H9 (cell line): ENCODE data around the gene ZSCAN1. TPM values are rescaled to one million over a fixed set of nuclear protein-coding genes. Genes with fewer than 3 reads are reported as not detected.

ENCODE experiments used
- DNase-seq: peaks from one replicate; pipeline ENCODE4 v3.0.0-alpha.2; 2017
- H2AFZ ChIP-seq: one replicate; pipeline ENCODE4 v1.6.1; 2013; ENCODE audit warnings: mild to moderate bottlenecking, low read length, control low read depth, moderate library complexity
- H2AK5ac ChIP-seq: 2 replicates; pipeline ENCODE4 v1.6.1; 2013; ENCODE audit warnings: low read length, control low read depth, mixed read lengths; ENCODE audit not compliant: insufficient read length
- H2BK120ac ChIP-seq: one replicate; pipeline ENCODE4 v1.6.1; 2013; ENCODE audit warnings: low read depth, mild to moderate bottlenecking, low read length, control low read depth, inconsistent platforms; ENCODE audit not compliant: poor library complexity, severe bottlenecking
- H2BK12ac ChIP-seq: 2 replicates; pipeline ENCODE4 v1.6.1; 2013; ENCODE audit warnings: low read length, control low read depth, mixed read lengths, low read depth; ENCODE audit not compliant: insufficient read length
- H2BK15ac ChIP-seq: 2 replicates; pipeline ENCODE4 v1.6.1; 2013; ENCODE audit warnings: low read depth, low read length, control low read depth
- H2BK20ac ChIP-seq: one replicate; pipeline ENCODE4 v1.6.1; 2013; ENCODE audit warnings: low read depth, mild to moderate bottlenecking, low read length, control low read depth, inconsistent platforms; ENCODE audit not compliant: poor library complexity, severe bottlenecking
- H2BK5ac ChIP-seq: 2 replicates; pipeline ENCODE4 v1.6.1; 2013; ENCODE audit warnings: low read length, control low read depth, mixed read lengths; ENCODE audit not compliant: insufficient read length
- H3K14ac ChIP-seq: 2 replicates; pipeline ENCODE4 v1.6.1; 2013; ENCODE audit warnings: low read length, control low read depth; ENCODE audit not compliant: insufficient read depth
- H3K18ac ChIP-seq: 2 replicates; pipeline ENCODE4 v1.6.1; 2013; ENCODE audit warnings: low read depth, mild to moderate bottlenecking, mixed read lengths, low read length, control low read depth; ENCODE audit not compliant: insufficient read length
- H3K23ac ChIP-seq: 2 replicates; pipeline ENCODE4 v1.6.1; 2013; ENCODE audit warnings: low read length, control low read depth, mixed read lengths, low read depth; ENCODE audit not compliant: insufficient read length
- H3K23me2 ChIP-seq: 2 replicates; pipeline ENCODE4 v1.6.1; 2013; ENCODE audit warnings: low read depth, mild to moderate bottlenecking, mixed read lengths, low read length, control low read depth; ENCODE audit not compliant: insufficient read length, poor library complexity, severe bottlenecking
- H3K27ac ChIP-seq: 2 replicates; pipeline ENCODE4 v1.5.1; 2013; ENCODE audit warnings: low read length, control low read depth, mixed read lengths, low read depth; ENCODE audit not compliant: insufficient read length
- H3K27me3 ChIP-seq: 2 replicates; pipeline ENCODE4 v1.6.1; 2013; ENCODE audit warnings: low read length, control low read depth, inconsistent platforms; ENCODE audit not compliant: insufficient read depth
- H3K4ac ChIP-seq: 2 replicates; pipeline ENCODE4 v1.6.1; 2013; ENCODE audit warnings: low read depth, mild to moderate bottlenecking, control low read depth, inconsistent platforms, low read length, moderate library complexity
- H3K4me1 ChIP-seq: 2 replicates; pipeline ENCODE4 v1.6.1; 2013; ENCODE audit warnings: low read length, control low read depth, inconsistent platforms; ENCODE audit not compliant: insufficient read depth
- H3K4me2 ChIP-seq: 2 replicates; pipeline ENCODE4 v1.6.1; 2013; ENCODE audit warnings: low read length, control low read depth, mixed read lengths; ENCODE audit not compliant: insufficient read length, insufficient read depth
- H3K56ac ChIP-seq: 2 replicates; pipeline ENCODE4 v1.6.1; 2013; ENCODE audit warnings: low read depth, mild to moderate bottlenecking, mixed read lengths, low read length, control low read depth; ENCODE audit not compliant: insufficient read length
- H3K79me1 ChIP-seq: 2 replicates; pipeline ENCODE4 v1.6.1; 2013; ENCODE audit warnings: low read depth, mild to moderate bottlenecking, moderate library complexity, low read length, control low read depth, inconsistent platforms; ENCODE audit not compliant: insufficient read depth, poor library complexity, severe bottlenecking
- H3K79me2 ChIP-seq: 2 replicates; pipeline ENCODE4 v1.6.1; 2013; ENCODE audit warnings: low read length, control low read depth, inconsistent platforms; ENCODE audit not compliant: insufficient read depth
- H3K9ac ChIP-seq: 2 replicates; pipeline ENCODE4 v1.6.1; 2013; ENCODE audit warnings: low read length, control low read depth, mixed read lengths; ENCODE audit not compliant: insufficient read length; ENCODE audit errors: extremely low read depth
- H3K9me3 ChIP-seq: one replicate; pipeline ENCODE4 v1.6.1; 2013; ENCODE audit warnings: low read depth, low read length, inconsistent platforms; ENCODE audit not compliant: control insufficient read depth
- H3T11ph ChIP-seq: one replicate; pipeline ENCODE4 v1.6.1; 2013; ENCODE audit warnings: mild to moderate bottlenecking, low read length, control low read depth, inconsistent platforms
- H4K20me1 ChIP-seq: one replicate; pipeline ENCODE4 v1.6.1; 2013; ENCODE audit not compliant: control insufficient read depth, insufficient read length, insufficient read depth
- H4K5ac ChIP-seq: 2 replicates; pipeline ENCODE4 v1.6.1; 2013; ENCODE audit warnings: low read depth, mild to moderate bottlenecking, mixed read lengths, low read length, control low read depth; ENCODE audit not compliant: insufficient read length
- H4K8ac ChIP-seq: replicated peaks from 2 replicates; pipeline ENCODE4 v1.6.1; 2013; ENCODE audit warnings: low read length, control low read depth, mixed read lengths, low read depth; ENCODE audit not compliant: insufficient read length
- H4K91ac ChIP-seq: 2 replicates; pipeline ENCODE4 v1.6.1; 2013; ENCODE audit warnings: low read depth, mild to moderate bottlenecking, moderate library complexity, mixed read lengths, low read length, control low read depth; ENCODE audit not compliant: insufficient read length
- H3K27ac Mint-ChIP-seq, 3 experiments: 2 replicates in 2 of 3; 3 replicates in 1 of 3; pipeline ENCODE4 v1.8.0; 2020 to 2021; ENCODE audit warnings: mixed read lengths in 3 of 3, mild to moderate bottlenecking in 1 of 3, moderate library complexity in 1 of 3
- H3K27me3 Mint-ChIP-seq: 2 replicates; pipeline ENCODE4 v1.8.0; 2021; ENCODE audit warnings: low read depth, mild to moderate bottlenecking, moderate library complexity, mixed read lengths
- H3K36me3 Mint-ChIP-seq, 3 experiments: 2 replicates in 2 of 3; 3 replicates in 1 of 3; pipeline ENCODE4 v1.8.0; 2020 to 2021; ENCODE audit warnings: low read depth in 3 of 3, mixed read lengths in 3 of 3; ENCODE audit not compliant: insufficient read depth in 1 of 3
- H3K4me1 Mint-ChIP-seq, 2 experiments: 2 replicates each; pipeline ENCODE4 v1.8.0; 2020; ENCODE audit warnings: mixed read lengths in 2 of 2
- H3K4me3 Mint-ChIP-seq, 2 experiments: 2 replicates in 1 of 2; 3 replicates in 1 of 2; pipeline ENCODE4 v1.8.0; 2020 to 2021; ENCODE audit warnings: mild to moderate bottlenecking in 2 of 2, mixed read lengths in 2 of 2, moderate library complexity in 1 of 2
- H3K9me3 Mint-ChIP-seq, 2 experiments: 2 replicates in 1 of 2; 3 replicates in 1 of 2; pipeline ENCODE4 v1.8.0; 2020; ENCODE audit warnings: mild to moderate bottlenecking in 2 of 2, mixed read lengths in 2 of 2, moderate library complexity in 1 of 2
- WGBS: extraction: QIAGEN DNeasy Blood & Tissue Kit; methylation state at CpG from one replicate; pipeline ENCODE4 v1.1.7; 2013; ENCODE audit warnings: missing lambda C conversion rate, low lambda C conversion rate, mixed read lengths; ENCODE audit not compliant: insufficient read length; ENCODE audit errors: extremely low coverage; 5-methylcytosine and 5-hydroxymethylcytosine counted together
- total RNA-seq: library from RNA; stranded (reverse); gene quantifications from 2 replicates; pipeline ENCODE4 v1.2.1, GENCODE V29; 2021
- TF ChIP-seq, protein P1 (sequence below): fragments of 200-600 bp; sonication (generic); conservative IDR thresholded peaks from 3 replicates; pipeline ENCODE4 v1.8.0; 2021; ENCODE audit warnings: antibody characterized with exemption, mild to moderate bottlenecking

Gene ZSCAN1
- total RNA-seq, 1 experiment from 2014 or later = 1.2 TPM

DNA sequence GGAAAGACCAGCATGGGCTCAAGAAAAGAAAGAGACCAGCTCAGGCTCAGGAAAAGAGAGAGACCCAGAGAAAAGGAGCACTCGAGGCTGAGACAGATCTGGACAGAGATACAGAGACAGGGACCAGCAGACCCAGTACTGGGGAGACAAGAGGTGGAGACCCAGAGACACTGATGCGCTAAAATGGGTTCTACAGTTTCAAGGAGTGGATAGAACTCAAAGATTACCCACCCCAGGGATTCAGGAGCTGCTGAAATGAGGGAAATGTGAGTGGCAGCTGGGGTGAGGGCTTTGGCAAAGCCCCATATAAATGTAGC, 64.8 kb downstream of the ZSCAN1 start:
- peak overlapping the region; percentile 100 for H2BK20ac ChIP-seq
- peak overlapping the region; percentile 78 to 87 for H3K4me3 Mint-ChIP-seq
- no CpG with 5 or more reads among the region's 2 CpGs for WGBS
- H3K23ac ChIP-seq = no peak overlapping the region
- no peak for DNase-seq
- peak overlapping the region; percentile 53 for H3K4me2 ChIP-seq
- H2BK5ac ChIP-seq = peak overlapping the region; percentile 92
- peak overlapping the region; percentile 99 for H3K14ac ChIP-seq
- no peaks in the 10 kb centered on the region for H4K20me1 ChIP-seq
- H3T11ph ChIP-seq = peak overlapping the region; percentile 100
- H3K27ac Mint-ChIP-seq = peak overlapping the region; percentile 99 to 100 (median 99)
- peaks cover 10 to 14% of the 10 kb centered on the region in 2 experiments for H3K4me1 Mint-ChIP-seq
- H3K56ac ChIP-seq = peak overlapping the region; percentile 63
- peaks cover 13% of the 10 kb centered on the region for H3K9me3 ChIP-seq
- H2BK120ac ChIP-seq = peak overlapping the region; percentile 100
- peaks cover 2% of the 10 kb centered on the region; the same call in 1 of the 2 replicates for H3K27me3 Mint-ChIP-seq
- peaks cover 9% of the 10 kb centered on the region for H3K79me1 ChIP-seq
- peak overlapping the region; percentile 41 for H4K8ac ChIP-seq
- H3K23me2 ChIP-seq = peaks cover 10% of the 10 kb centered on the region
- H2AFZ ChIP-seq = no peak overlapping the region
- peaks cover 36 to 51% of the 10 kb centered on the region in 2 experiments for H3K9me3 Mint-ChIP-seq
- peaks cover 6% of the 10 kb centered on the region; the same call in 1 of the 2 replicates for H3K4me1 ChIP-seq
- peak overlapping the region; percentile 55 for H3K27ac ChIP-seq
- peak overlapping the region; percentile 100 for H2BK12ac ChIP-seq
- TF ChIP-seq, protein P1, sequence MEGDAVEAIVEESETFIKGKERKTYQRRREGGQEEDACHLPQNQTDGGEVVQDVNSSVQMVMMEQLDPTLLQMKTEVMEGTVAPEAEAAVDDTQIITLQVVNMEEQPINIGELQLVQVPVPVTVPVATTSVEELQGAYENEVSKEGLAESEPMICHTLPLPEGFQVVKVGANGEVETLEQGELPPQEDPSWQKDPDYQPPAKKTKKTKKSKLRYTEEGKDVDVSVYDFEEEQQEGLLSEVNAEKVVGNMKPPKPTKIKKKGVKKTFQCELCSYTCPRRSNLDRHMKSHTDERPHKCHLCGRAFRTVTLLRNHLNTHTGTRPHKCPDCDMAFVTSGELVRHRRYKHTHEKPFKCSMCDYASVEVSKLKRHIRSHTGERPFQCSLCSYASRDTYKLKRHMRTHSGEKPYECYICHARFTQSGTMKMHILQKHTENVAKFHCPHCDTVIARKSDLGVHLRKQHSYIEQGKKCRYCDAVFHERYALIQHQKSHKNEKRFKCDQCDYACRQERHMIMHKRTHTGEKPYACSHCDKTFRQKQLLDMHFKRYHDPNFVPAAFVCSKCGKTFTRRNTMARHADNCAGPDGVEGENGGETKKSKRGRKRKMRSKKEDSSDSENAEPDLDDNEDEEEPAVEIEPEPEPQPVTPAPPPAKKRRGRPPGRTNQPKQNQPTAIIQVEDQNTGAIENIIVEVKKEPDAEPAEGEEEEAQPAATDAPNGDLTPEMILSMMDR = no peak
- H3K36me3 Mint-ChIP-seq = peaks cover 11 to 22% (median 21%) of the 10 kb centered on the region in 3 experiments
- no peak overlapping the region for H2BK15ac ChIP-seq
- peak overlapping the region; percentile 100 for H4K91ac ChIP-seq
- peak overlapping the region; percentile 100; the same call in 1 of the 2 replicates for H3K4ac ChIP-seq
- H3K79me2 ChIP-seq = no peaks in the 10 kb centered on the region
- peak overlapping the region; percentile 67 for H3K9ac ChIP-seq
- H2AK5ac ChIP-seq = peak overlapping the region; percentile 76
- no peaks in the 10 kb centered on the region for H3K27me3 ChIP-seq
- peak overlapping the region; percentile 99 for H4K5ac ChIP-seq
- H3K18ac ChIP-seq = peak overlapping the region; percentile 99

Other genes starting within 250 kb of the ZSCAN1 start
- gene ZNF552, start 219.1 kb upstream of the ZSCAN1 start, total RNA-seq = 9.2 and 11.3 TPM in 2 replicates
- gene ZNF587B, start 203.7 kb upstream of the ZSCAN1 start, total RNA-seq = 41.8 and 45.2 TPM in 2 replicates
- gene ZNF587, start 184.2 kb upstream of the ZSCAN1 start, total RNA-seq = 37.5 and 40.0 TPM in 2 replicates
- 98.7 and 103 TPM in 2 replicates for gene ZNF814, start 145.0 kb upstream of the ZSCAN1 start, total RNA-seq
- gene ZNF417, start 117.4 kb upstream of the ZSCAN1 start, total RNA-seq = 22.1 and 22.2 TPM in 2 replicates
- 25.1 and 26.2 TPM in 2 replicates for gene ZNF418, start 98.6 kb upstream of the ZSCAN1 start, total RNA-seq
- 11.9 and 12.3 TPM in 2 replicates for gene ZNF256, start 86.3 kb upstream of the ZSCAN1 start, total RNA-seq
- gene C19orf18, start 59.5 kb upstream of the ZSCAN1 start, total RNA-seq = 0.26 and 0.33 TPM in 2 replicates
- gene ZNF606, start 31.2 kb upstream of the ZSCAN1 start, total RNA-seq = 13.4 and 14.1 TPM in 2 replicates
- 4.7 and 5.4 TPM in 2 replicates for gene ZNF135, start 25.3 kb downstream of the ZSCAN1 start, total RNA-seq
- 35.4 and 40.1 TPM in 2 replicates for gene ZSCAN18, start 64.2 kb downstream of the ZSCAN1 start, total RNA-seq
- gene ZNF329, start 116.8 kb downstream of the ZSCAN1 start, total RNA-seq = 11.8 and 12.1 TPM in 2 replicates
- gene ZNF274, start 149.0 kb downstream of the ZSCAN1 start, total RNA-seq = 27.0 and 28.7 TPM in 2 replicates
- gene ZNF544, start 194.9 kb downstream of the ZSCAN1 start, total RNA-seq = 97.2 and 97.6 TPM in 2 replicates
- gene ZNF8, start 244.9 kb downstream of the ZSCAN1 start, total RNA-seq = 16.9 and 17.3 TPM in 2 replicates